NCI-H524 (cell line): Measurements from ENCODE around the gene TEDC1.

ENCODE experiments used
- DNase-seq, 2 experiments: peaks; one replicate each; lab custom pipeline; 2025; lab: John Stamatoyannopoulos, UW

Gene TEDC1

GRCh38 chr14:105486163-105486973 is 4.7 kb upstream of the TEDC1 start, which contains the start of gene CRIP1:
CRIP1 (plus strand) TSS chr14:105486886; CDS start chr14:105487260, 374 bp downstream.
- no peak for DNase-seq

- DNase-seq = no peak
Measured at GRCh38 chr14:105486974-105487448, 4.0 kb upstream of the TEDC1 start.

DNA sequence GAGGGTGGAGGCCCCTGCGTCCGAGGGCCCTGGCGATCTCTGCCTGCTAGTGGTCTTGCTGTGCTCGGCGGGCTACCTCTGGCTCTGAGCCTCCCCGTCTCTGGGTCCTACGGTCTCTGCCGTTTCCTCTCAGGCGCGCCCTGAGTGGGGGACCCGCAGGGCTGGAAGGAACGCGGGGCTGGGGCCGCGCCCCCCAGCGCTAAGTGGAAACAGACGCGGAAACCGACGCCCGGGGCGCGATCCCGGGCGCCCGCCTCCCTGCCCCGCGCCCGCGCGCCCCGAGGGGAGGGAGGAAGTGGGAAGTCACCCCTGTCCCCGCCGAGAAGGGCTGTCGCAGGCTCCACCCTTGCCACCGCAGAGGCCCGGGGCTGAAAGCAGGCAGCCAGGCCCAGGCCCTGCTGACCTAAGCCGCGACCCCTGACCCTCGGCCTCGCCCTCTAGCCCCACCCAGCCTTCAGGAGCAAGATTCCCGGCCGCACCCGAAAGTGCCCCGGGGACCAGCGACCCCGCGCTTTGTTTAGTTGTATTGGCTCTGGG is 3.5 kb upstream of the TEDC1 start:
- no peak for DNase-seq

GRCh38 chr14:105487986-105488777 is 2.9 kb upstream of the TEDC1 start:
- no peak for DNase-seq

- no peak for DNase-seq
Measured at GRCh38 chr14:105488781-105489541, 2.1 kb upstream of the TEDC1 start.

DNA sequence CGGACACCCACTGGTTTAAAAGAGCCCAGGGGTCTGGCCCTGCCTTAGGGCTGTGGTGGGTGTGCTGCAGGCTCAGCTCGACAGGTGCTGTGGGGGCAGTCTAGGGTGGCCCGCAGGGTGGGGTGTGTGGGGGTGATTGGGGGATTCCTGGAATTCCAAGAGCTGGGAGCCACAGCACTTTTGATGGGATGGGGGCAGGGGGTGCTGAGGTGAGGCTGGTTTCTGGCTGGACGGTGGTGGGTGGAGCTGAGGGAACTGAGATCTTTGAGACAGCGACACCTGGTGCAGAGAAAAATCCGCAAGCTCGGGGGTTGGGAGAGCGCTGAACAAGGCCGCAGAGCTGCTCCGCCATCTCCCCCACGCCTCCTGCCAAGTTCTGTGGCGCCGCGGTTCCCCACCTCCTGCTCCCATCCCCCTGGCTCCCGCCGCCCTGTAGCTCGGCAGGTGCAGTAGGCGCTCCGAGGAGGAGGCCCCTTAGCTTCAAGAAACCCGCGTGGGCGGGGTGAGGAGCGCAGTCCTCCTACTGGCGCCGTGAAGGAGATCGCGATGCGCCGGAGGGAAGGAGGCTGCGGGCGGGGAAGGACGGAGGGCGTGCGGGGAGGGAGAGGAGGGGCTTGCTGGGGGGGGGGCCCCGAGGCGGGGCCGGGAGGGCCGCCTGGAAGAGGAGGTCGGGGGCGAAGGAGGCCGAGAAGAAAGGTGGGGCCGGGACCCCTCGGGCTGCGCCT is 1.3 kb upstream of the TEDC1 start:
- DNase-seq = peak; percentile 89 to 91

DNA sequence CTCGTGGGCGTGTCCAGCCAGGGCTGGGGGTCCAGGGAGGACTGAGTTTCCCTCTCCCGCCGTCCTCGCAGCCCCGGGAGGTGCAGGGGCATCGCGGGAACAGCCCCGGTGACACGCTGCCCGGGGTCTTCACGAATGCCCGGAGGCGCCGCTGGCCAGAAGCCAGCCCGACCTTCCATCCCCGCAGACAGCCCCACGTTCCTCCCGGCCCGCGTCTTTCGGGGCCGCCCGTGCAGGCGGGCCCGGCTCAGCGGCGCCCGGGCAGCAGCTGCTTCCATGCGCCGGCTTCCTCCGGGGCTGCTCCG is 827 bp upstream of the TEDC1 start:
- DNase-seq = peak in 1 of 2 experiments; percentile 80

GRCh38 chr14:105491366-105491973 is 424 bp downstream of the TEDC1 start:
- peak; percentile 53 to 65 for DNase-seq

GRCh38 chr14:105492031-105492970 is 1.3 kb downstream of the TEDC1 start:
- DNase-seq = no peak

DNA sequence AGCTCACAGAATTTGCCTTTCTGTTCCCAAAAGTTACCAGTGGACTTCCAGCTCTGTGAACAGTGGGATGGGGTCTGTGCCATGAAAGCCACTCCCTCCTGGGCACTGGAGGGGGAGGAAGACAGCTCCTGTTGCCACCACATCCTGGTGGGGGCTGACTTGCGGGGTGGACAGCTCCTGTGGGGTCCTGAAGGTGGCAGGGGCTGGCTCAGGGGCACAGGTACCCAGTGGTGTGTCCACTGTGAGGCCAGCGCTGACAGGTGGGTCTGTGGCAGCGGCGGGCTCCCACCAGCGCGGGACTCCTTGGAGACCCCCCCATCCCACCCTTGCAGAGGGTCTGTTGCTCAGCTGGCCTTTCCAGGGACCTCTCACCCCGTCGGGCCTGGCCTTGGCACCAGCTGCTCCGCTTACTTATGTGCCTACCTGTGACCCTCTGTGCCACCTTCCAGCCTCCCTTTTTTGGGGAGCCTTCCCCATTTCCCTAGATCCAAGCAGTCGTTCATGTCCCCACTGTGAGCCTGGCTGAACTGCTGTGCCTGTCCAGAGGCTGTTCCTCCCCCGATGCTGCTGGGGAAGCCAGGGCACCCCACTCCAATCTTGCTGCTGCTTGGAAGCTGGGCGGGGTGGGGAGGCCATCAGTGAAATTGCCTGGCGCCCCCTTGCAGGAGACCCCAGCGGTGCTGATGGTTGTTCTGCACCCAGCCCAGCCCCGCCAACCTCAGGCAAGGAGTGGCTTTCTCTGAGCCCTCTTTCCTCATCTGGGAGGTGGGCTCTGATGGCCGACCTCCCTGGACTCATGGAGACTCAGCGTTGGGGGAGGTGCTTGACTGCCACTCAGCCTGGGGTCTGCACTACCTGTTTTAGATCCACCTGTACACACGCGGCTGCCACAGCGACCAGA is 2.2 kb downstream of the TEDC1 start:
- no peak for DNase-seq

DNA sequence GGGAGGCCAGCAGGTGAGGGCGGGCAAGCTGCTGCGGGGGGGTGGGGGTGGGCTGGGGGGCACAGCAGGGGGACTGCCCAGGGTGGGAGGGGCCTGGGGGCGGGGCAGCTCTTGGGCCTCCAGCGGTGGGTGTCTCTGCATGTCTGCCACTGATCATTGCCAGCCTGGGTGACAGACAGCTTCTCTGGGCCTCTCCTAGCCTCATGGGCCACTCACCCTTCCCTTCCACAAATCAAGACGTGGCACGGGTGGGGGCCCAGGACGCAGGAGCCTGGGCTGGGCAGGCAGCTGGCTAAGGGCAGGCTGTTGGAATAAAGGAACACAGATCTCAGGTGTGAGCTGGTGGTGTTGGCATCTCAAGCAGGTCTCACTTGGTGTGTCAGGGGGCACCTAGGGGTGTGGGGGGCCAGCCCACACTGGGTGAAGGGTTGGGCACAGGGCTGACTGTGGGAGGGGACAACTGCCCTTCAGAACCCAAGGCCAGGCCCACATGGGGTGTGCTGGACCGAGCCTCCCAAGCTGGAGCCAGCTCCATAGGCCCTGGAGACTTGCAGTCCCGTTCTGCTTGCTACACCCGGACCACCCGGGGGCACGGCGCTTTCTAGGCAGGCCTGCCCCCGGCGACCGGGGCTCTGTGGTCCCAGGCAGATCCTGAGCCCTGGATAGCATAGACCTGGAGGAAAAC is 3.0 kb downstream of the TEDC1 start:
- DNase-seq = no peak

GRCh38 chr14:105494606-105494929 is 3.5 kb downstream of the TEDC1 start:
- DNase-seq = no peak

GRCh38 chr14:105495101-105495989 is 4.3 kb downstream of the TEDC1 start:
- no peak for DNase-seq

DNA sequence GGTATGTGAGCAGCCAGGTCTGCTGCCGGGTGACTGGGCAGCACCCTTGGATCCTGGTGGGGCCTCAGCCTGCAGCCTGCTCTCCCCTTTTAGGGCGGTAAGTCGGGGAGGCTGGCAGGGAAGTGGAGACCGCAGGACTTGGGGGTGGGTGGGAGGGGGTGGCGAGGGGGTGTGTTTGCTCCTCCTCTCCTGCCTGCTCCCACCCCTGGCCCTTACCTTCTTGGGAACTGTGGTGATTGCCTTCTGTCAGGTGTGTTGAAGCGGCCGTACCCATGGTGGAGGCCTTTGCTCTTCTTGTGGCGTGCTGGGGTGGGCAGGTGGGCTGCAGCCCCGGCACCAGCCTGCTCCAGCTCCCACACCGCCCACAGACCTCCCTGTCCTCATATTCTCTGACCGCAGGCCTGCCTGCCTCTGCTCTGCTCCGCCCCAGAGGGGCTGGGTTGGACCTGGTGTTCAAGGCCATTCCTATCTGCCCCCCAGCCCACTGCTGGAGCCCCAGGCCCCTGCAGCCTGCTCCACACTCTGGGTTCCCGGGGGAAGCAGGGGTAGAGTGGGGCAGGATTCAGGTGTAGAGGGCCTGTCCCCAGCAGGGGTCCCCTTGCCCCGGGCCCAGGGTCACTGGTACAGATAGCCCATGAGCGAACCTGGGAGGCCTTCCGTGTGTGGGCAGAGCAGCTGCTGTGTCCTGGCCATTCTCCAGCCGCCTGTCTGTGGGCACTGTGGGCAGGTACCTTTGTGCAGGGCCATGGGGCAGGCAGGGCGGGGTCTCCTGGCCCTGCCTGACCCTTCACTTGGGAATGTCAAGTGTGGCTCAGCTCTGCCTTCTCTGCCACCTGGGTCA is 5.2 kb downstream of the TEDC1 start:
- DNase-seq = no peak

DNA sequence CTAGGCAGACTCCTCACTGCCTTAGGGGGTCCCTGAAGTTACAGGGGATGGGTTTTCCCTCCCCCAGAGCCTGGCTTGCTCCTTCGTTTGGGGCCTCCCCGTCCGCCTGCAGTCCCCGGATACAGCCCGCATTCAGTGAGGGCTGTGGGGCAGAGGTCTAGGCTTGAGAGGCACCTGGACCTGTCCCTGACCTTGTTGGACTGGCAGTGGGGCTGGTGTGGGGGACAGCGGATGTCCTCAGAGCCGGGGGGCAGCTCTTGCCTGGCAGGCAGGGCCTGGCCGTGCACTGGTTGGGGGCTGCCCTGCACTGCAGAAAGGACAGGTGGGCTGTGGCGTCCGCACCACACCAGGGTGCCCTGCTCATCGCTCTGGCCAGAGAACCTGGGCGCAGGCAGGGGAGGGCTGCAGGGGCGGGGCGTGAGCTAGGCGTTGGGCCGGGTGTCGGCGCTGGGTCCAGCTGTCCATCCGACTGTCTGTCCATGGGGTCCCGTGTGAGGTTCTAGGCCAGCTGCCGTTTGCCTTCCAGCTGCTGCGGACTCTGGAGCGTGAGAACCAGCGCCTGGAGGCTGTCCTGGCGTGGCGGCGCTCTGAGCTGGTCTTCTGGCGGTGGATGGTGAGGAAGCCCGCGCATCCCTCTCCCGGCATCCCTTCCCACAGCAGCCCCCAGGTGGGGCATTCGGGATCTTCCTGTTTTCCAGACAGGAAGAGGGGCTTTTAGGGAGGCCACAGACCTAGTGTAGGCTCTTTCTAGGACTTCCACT is 6.0 kb downstream of the TEDC1 start:
- no peak for DNase-seq
